NCI-H187 treated with DMSO at 0.1 percent for 48 hours (cell line): ENCODE data around the gene RABL6.
"Not testable (repeated sequence)": the region's sequence is repeated elsewhere in the genome, so short reads cannot be mapped to it uniquely, and the experiment has no call there.

Source experiments
- DNase-seq: peaks from one replicate; lab custom pipeline; 2025; lab: John Stamatoyannopoulos, UW

Gene RABL6

GRCh38 chr9:136857581-136858412 lies 50.0 kb downstream of the RABL6 start:
- no peak for DNase-seq

GRCh38 chr9:136858452-136858843 lies 50.7 kb downstream of the RABL6 start:
- DNase-seq, result no peak

GRCh38 chr9:136858844-136859757 lies 51.4 kb downstream of the RABL6 start:
- no peak for DNase-seq

GRCh38 chr9:136860529-136860928 lies 52.8 kb downstream of the RABL6 start:
- no peak for DNase-seq

GRCh38 chr9:136860933-136861873 lies 53.5 kb downstream of the RABL6 start:
- no peak for DNase-seq

GRCh38 chr9:136861874-136862457 lies 54.2 kb downstream of the RABL6 start:
- no peak for DNase-seq

- DNase-seq, result no peak
Observed at GRCh38 chr9:136862849-136863622, 55.3 kb downstream of the RABL6 start.

- DNase-seq, result no peak
Observed at GRCh38 chr9:136863623-136864273, 56.0 kb downstream of the RABL6 start.

GRCh38 chr9:136865041-136865767 lies 57.5 kb downstream of the RABL6 start:
- no peak for DNase-seq

- no peak for DNase-seq
Observed at GRCh38 chr9:136865768-136866103, 58.0 kb downstream of the RABL6 start.

- not testable (repeated sequence) for DNase-seq
Observed at GRCh38 chr9:136866898-136867421, 59.2 kb downstream of the RABL6 start.

GRCh38 chr9:136867480-136867879 lies 59.7 kb downstream of the RABL6 start:
- DNase-seq, result no peak

- DNase-seq, result no peak
Observed at GRCh38 chr9:136867917-136868316, 60.2 kb downstream of the RABL6 start.

GRCh38 chr9:136868644-136869043 lies 60.9 kb downstream of the RABL6 start:
- no peak for DNase-seq

- not testable (repeated sequence) for DNase-seq
Observed at GRCh38 chr9:136869611-136870010, 61.9 kb downstream of the RABL6 start.

- no peak for DNase-seq
Observed at GRCh38 chr9:136875155-136875554, 67.4 kb downstream of the RABL6 start.

- DNase-seq, result no peak
Observed at GRCh38 chr9:136876476-136876875, 68.7 kb downstream of the RABL6 start.

GRCh38 chr9:136880651-136881050 lies 72.9 kb downstream of the RABL6 start:
- DNase-seq, result no peak

- DNase-seq, result no peak
Observed at GRCh38 chr9:136881691-136882108, 74.0 kb downstream of the RABL6 start.
